Thymus (tissue), 11 donors: ENCODE measurements around the gene IRF2BP2. TPM values are rescaled to one million over a fixed set of nuclear protein-coding genes. Genes with fewer than 3 reads are reported as not detected.
"Not testable (repeated sequence)": the region's sequence is repeated elsewhere in the genome, so short reads cannot be mapped to it uniquely, and the experiment has no call there.

ENCODE experiments used
- DNase-seq, 9 donors: peaks; one replicate each; pipeline ENCODE4 v3.0.0-alpha.2; 2013; ENCODE audit warnings: low spot score in 9 of 9, low read depth in 6 of 9, missing footprints in 1 of 9
- H3K27ac ChIP-seq, 2 donors: one replicate each; pipeline ENCODE4 v1.5.1; 2013; ENCODE audit warnings: control low read depth in 1 of 2, low read depth in 1 of 2, low read length in 1 of 2, mild to moderate bottlenecking in 1 of 2, moderate library complexity in 1 of 2
- H3K27me3 ChIP-seq, 2 donors: one replicate each; pipeline ENCODE4 v1.5.1; 2013; ENCODE audit warnings: low read length in 1 of 2; ENCODE audit not compliant: control insufficient read depth in 2 of 2, insufficient read depth in 1 of 2
- H3K36me3 ChIP-seq, 2 donors: one replicate each; pipeline ENCODE4 v1.5.1; 2013; ENCODE audit warnings: low read length in 1 of 2, mild to moderate bottlenecking in 1 of 2, moderate library complexity in 1 of 2; ENCODE audit not compliant: control insufficient read depth in 2 of 2, insufficient read depth in 2 of 2
- H3K4me1 ChIP-seq, 2 donors: one replicate each; pipeline ENCODE4 v1.5.1; 2013; ENCODE audit warnings: low read length in 2 of 2; ENCODE audit not compliant: control insufficient read depth in 2 of 2, insufficient read depth in 2 of 2
- H3K4me3 ChIP-seq, 2 donors: one replicate each; pipeline ENCODE4 v1.5.1; 2013; ENCODE audit warnings: low read length in 2 of 2, control low read depth in 1 of 2, mild to moderate bottlenecking in 1 of 2
- H3K9me3 ChIP-seq, 2 donors: one replicate each; pipeline ENCODE4 v1.5.1; 2013; ENCODE audit warnings: low read length in 1 of 2, mild to moderate bottlenecking in 1 of 2; ENCODE audit not compliant: control insufficient read depth in 2 of 2, insufficient read depth in 1 of 2
- WGBS: extraction: QIAGEN DNeasy Blood & Tissue Kit; methylation state at CpG from one replicate; pipeline ENCODE4 v1.1.7; 2013; 5-methylcytosine and 5-hydroxymethylcytosine counted together
- polyA plus RNA-seq: library from polyadenylated mRNA; stranded (reverse); fragments of 200-250 nt; gene quantifications from one replicate; pipeline ENCODE4 v1.2.3, GENCODE V29; 2013
- total RNA-seq: library from RNA; stranded (reverse); fragments of 120-200 nt; gene quantifications from one replicate; pipeline ENCODE4 v1.2.4, GENCODE V29; 2013
- donor health status: healthy.

IRF2BP2 gene
- total and polyA plus RNA-seq, 2 donors = 50.1 to 60.3 TPM

DNA sequence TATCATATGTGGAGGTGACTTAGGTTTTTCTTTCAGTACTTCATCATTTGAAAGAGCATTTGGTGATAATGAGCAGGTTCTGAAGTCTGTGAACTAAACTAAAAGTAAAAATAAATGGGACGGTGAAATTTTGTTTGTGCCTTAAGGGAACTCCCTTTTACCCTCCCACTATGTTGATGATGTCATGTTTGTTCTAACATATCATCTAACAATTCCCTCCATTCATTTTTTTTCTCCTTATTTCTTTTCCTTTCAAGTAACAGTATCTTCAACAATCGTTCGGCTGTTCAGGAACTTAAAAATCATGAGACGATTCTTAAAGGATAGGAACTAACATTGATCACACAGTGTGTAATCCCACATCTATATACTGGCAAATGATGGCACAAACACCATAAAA is 30.0 kb upstream of the IRF2BP2 start:
- no peak overlapping the region for H3K4me3 ChIP-seq
- no peak for DNase-seq
- no peaks in the 10 kb centered on the region for H3K36me3 ChIP-seq
- no peaks in the 10 kb centered on the region for H3K4me1 ChIP-seq
- H3K27ac ChIP-seq = no peak overlapping the region
- no peaks in the 10 kb centered on the region for H3K9me3 ChIP-seq
- no peaks in the 10 kb centered on the region for H3K27me3 ChIP-seq
- over 99% methylated on average over 4 of the region's 4 CpGs for WGBS

DNA sequence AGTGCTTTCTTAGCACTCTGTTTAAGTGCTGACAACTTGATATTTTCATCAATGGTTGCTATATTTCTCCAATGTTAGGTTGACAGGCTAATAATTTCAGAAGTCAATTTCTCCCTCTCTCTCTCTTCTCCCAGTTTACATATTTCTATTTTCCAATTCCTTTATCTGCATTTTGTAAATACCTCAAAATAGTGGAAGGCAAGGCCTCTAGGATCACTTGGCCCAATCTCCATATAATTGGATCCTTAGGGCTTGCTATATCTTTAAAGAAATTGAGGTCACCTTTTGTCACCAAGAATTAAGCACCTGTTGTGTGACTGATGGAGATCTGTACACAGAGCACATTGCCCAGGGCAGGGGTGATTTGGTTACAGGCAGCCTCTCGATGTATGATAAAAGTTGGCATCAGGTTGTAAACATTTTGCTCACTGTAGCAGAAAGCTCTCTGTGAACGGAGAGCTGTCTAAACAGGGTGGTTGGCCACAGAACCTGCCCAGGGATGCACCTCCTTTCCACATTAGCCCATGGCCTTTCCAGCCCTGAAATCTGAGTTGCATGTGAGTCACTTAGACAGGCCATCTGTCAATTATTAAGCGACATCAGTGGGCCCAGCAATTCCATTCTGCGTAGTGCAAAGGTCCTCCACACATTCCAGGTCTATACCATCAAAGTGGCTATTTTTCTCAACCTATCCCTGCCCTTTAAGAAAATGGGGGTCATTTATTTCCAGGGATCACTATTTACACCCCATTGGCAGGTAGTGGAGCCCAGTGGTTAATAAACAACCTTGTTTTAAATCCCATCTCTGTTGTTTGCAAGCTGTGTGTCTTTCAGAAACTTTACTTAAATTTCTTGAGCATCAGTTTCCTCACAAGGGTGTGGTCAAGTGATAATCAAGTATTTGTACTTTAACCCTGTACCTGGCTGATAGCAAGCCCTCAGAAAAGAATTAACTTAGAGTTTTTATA is 29.1 kb upstream of the IRF2BP2 start:
- H3K27ac ChIP-seq = no peak overlapping the region

DNA sequence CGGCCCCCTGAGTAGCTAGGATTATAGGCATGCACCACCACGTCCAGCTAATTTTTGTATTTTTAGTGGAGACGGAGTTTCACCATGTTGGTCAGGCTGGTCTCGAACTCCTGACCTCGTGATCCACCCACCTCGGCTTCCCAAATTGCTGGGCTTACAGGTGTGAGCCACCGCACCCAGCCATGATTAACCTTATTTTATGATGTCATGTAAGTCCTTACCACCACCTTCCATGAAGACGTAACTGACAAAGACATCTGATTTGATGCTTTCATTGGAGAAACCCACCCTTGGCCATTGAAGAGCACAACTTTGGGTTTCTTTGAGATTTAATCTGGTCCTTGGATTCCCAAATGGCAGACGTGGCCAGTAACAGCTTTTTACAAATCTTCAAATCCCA is 24.9 kb upstream of the IRF2BP2 start:
- not testable (repeated sequence) for H3K4me1 ChIP-seq, H3K27ac ChIP-seq, H3K4me3 ChIP-seq, H3K27me3 ChIP-seq, DNase-seq, H3K9me3 ChIP-seq, H3K36me3 ChIP-seq
- WGBS = 92% methylated on average over 9 of the region's 9 CpGs

More for the DNA sequence above, 29.1 kb upstream of the IRF2BP2 start:
- Histone ChIP-seq H3K27me3 (no peaks in the 10 kb centered on the region), H3K4me1 (no peaks in the 10 kb centered on the region), H3K36me3 (no peaks in the 10 kb centered on the region), H3K9me3 (no peaks in the 10 kb centered on the region), H3K4me3 (no peak overlapping the region)
- no peak for DNase-seq
- 94% methylated on average over 4 of the region's 4 CpGs for WGBS

DNA sequence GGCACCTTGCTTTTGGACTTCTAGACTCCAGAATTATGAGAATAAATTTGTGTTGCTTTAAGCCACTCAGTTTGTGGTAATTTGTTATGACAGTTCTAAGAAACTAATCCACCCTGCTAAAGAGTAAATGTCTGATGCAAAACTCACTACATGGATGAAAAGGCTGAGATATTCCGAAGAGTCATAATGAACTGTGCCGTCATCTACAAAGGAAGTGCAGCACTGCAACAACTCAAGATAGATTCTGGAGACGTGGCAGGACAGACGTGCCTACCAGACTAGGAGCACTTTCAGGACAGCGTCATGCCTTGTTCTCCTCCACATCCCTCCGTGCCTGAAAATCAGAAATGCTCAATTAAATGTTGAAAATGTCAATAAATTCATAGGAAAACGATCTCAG is 24.4 kb upstream of the IRF2BP2 start:
- no peaks in the 10 kb centered on the region for H3K9me3 ChIP-seq
- 97% methylated on average over 7 of the region's 7 CpGs for WGBS
- no peak overlapping the region for H3K27ac ChIP-seq
- H3K4me3 ChIP-seq = no peak overlapping the region
- H3K27me3 ChIP-seq = no peaks in the 10 kb centered on the region
- no peaks in the 10 kb centered on the region for H3K36me3 ChIP-seq
- no peaks in the 10 kb centered on the region for H3K4me1 ChIP-seq
- DNase-seq = no peak

DNA sequence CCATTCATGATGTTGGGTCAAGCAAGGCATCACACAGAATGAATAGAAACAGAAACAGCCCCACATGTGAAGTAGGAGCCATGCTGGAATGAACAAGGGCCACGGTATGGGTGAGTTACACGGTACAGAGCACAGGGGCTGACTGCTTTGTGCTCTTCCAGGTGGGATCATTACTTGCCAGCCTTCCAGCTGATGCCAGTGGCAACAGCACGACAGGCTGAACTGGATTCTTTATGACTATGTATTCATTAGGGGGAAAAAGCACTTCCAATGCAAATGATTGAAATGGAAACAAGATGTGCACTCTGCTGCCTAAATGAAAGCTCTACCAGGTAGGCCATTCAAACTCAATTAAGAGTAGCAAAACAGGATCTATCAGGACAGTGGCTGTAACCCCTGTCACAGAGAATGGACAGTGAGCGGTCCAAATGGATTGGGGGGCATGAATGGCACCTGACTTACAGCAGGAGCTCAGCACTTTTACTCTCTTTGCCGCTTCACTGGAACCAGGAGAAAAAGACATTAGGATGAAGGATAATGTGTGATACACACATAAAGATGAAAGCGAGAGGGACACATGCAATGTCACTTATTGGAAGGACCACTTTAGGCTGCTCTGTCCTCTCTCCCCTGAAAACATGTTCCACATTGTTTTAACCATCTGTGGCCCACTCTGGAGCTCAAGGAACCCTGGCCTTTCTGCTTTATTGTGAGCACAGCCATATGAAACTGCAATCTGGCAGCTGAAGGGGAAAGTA is 23.4 kb upstream of the IRF2BP2 start:
- no peak for DNase-seq
- Histone ChIP-seq H3K36me3 (no peaks in the 10 kb centered on the region), H3K4me1 (no peaks in the 10 kb centered on the region), H3K4me3 (no peak overlapping the region), H3K27ac (no peak overlapping the region), H3K9me3 (no peaks in the 10 kb centered on the region), H3K27me3 (no peaks in the 10 kb centered on the region)
- WGBS = 99% methylated on average over 6 of the region's 6 CpGs

DNA sequence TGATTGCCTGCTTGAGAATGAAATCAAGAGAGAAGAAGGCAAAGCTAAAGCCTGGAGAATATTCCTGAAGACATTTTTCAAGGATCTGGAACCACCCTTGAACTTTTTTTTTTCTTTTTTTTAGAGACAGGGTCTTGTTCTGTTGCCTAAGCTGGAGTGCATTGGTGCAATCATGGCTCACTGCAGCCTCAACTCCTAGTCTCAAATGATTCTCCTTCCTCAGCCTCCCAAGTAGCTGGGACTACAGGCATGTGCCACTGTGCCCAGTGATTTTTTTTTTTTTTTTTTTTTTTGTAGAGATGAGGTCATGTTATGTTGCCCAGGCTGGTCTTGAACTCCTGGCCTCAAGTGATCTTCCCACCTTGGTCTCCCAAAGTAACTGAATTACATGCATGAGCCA is 22.2 kb upstream of the IRF2BP2 start:
- no peak for DNase-seq
- H3K36me3 ChIP-seq = no peaks in the 10 kb centered on the region
- H3K9me3 ChIP-seq = no peaks in the 10 kb centered on the region
- H3K4me1 ChIP-seq = no peaks in the 10 kb centered on the region
- no peak overlapping the region for H3K4me3 ChIP-seq
- no peaks in the 10 kb centered on the region for H3K27me3 ChIP-seq
- no peak overlapping the region for H3K27ac ChIP-seq

DNA sequence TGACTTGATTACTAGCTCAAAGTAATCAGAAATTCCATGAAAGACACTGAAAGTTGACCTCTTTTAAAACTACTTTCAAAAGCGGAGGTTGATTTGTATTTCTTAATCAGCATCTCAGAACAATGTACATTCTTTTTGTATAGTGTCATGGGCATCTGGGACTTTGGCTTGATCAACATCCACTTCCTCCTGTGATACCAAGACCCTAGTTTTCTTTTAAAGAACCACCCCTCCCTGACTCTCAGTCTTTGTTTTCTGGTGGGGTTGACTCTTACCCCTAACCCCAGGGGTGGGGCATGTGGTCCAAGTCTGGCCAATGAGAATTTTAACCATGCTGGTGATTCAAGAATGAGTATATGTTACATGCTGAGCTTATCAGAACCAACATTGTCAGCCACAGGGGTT is 21.7 kb upstream of the IRF2BP2 start:
- no peaks in the 10 kb centered on the region for H3K4me1 ChIP-seq
- no peaks in the 10 kb centered on the region for H3K36me3 ChIP-seq
- H3K9me3 ChIP-seq = no peaks in the 10 kb centered on the region
- 96% methylated on average over 1 of the region's 1 CpG for WGBS
- no peak for DNase-seq
- H3K27me3 ChIP-seq = no peaks in the 10 kb centered on the region
- H3K4me3 ChIP-seq = no peak overlapping the region
- H3K27ac ChIP-seq = no peak overlapping the region

DNA sequence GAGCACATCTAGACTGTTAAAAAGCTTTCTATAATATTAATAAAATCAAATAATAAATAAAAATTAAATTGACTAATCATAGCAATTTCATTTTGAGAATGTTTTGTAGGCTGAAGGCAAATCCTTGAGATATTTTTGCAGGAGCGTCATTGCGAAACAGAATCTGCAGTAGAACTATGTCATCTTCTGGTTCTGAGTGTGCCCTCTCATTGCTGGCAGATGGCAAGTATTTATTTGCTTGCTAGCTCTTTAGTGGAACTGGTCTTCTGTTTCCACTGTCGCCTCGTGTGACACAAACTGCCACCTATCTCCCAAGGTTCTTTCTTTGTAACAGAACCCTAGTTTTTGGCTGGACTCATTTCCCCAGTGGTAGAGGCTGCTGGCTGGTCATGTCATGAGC is 19.0 kb upstream of the IRF2BP2 start:
- DNase-seq = no peak
- 86% methylated on average over 4 of the region's 4 CpGs for WGBS
- no peak overlapping the region for H3K4me3 ChIP-seq

DNA sequence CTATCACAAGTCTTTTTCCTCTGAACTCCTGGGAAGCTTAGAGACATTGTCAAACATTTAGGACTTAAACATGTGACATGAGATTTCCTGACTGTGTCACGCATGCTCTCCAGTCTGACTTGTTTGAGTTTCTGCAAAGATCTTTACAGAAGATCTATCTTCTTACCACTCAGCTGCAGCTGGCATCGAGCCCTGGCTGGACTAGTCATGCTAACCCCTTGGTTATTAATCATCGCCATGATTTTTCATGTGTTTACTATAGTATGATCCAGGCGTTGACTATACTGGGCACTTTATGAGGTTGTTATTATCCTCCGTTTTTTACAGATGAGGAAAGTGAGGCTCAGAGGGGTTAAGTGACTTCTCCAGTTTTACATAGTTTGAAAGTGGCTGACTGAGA is 18.1 kb upstream of the IRF2BP2 start:
- WGBS = 95% methylated on average over 5 of the region's 5 CpGs
- H3K4me3 ChIP-seq = no peak overlapping the region
- no peak for DNase-seq
- H3K27me3 ChIP-seq = no peaks in the 10 kb centered on the region
- no peaks in the 10 kb centered on the region for H3K36me3 ChIP-seq
- no peaks in the 10 kb centered on the region for H3K9me3 ChIP-seq
- no peak overlapping the region for H3K27ac ChIP-seq
- H3K4me1 ChIP-seq = no peaks in the 10 kb centered on the region

More for the DNA sequence above, 19.0 kb upstream of the IRF2BP2 start:
- H3K27me3 ChIP-seq = no peaks in the 10 kb centered on the region
- H3K9me3 ChIP-seq = no peaks in the 10 kb centered on the region
- H3K36me3 ChIP-seq = no peaks in the 10 kb centered on the region
- H3K4me1 ChIP-seq = no peaks in the 10 kb centered on the region
- H3K27ac ChIP-seq = no peak overlapping the region
